Mucosa of gallbladder (tissue), 1 donor: ENCODE results near the gene SPRTN. TPM values are rescaled to one million over a fixed set of nuclear protein-coding genes. Genes with fewer than 3 reads are reported as not detected.

Experiments used
- DNase-seq: peaks from one replicate; pipeline ENCODE4 v3.0.0-alpha.2; 2020; ENCODE audit warnings: low spot score
- total RNA-seq: library from RNA; stranded (reverse); gene quantifications from one replicate; pipeline ENCODE4 v1.2.1, GENCODE V29; 2021
- donor health status: DM: no; HTN: no; CAD: no.

The SPRTN gene
- total RNA-seq, 1 donor from 2014 or later, result 10.6 TPM

GRCh38 chr1:231376875-231377549 is 38.9 kb downstream of the SPRTN start:
- DNase-seq, result no peak

- no peak for DNase-seq
These were observed 43.6 kb downstream of the SPRTN start for GRCh38 chr1:231381729-231382128.

- no peak for DNase-seq
These were observed 44.3 kb downstream of the SPRTN start for GRCh38 chr1:231382426-231382825.

GRCh38 chr1:231383159-231383860 is 45.2 kb downstream of the SPRTN start:
- no peak for DNase-seq

GRCh38 chr1:231384696-231385415 is 46.8 kb downstream of the SPRTN start:
- no peak for DNase-seq

- DNase-seq, result no peak
These were observed 47.3 kb downstream of the SPRTN start for GRCh38 chr1:231385416-231385748.

- DNase-seq, result no peak
These were observed 48.4 kb downstream of the SPRTN start for GRCh38 chr1:231386466-231386865.

- no peak for DNase-seq
These were observed 49.9 kb downstream of the SPRTN start for GRCh38 chr1:231387770-231388669.

GRCh38 chr1:231390071-231390470 is 52.0 kb downstream of the SPRTN start:
- no peak for DNase-seq

GRCh38 chr1:231392389-231393131 is 54.5 kb downstream of the SPRTN start:
- DNase-seq, result no peak

- DNase-seq, result no peak
These were observed 55.6 kb downstream of the SPRTN start for GRCh38 chr1:231393668-231394067.

- DNase-seq, result no peak
These were observed 57.2 kb downstream of the SPRTN start for GRCh38 chr1:231395076-231395997.

GRCh38 chr1:231395998-231396390 is 57.9 kb downstream of the SPRTN start:
- no peak for DNase-seq

GRCh38 chr1:231396643-231397042 is 58.5 kb downstream of the SPRTN start:
- no peak for DNase-seq

GRCh38 chr1:231397886-231398671 is 60.0 kb downstream of the SPRTN start:
- no peak for DNase-seq

GRCh38 chr1:231401478-231401877 is 63.4 kb downstream of the SPRTN start:
- DNase-seq, result no peak

GRCh38 chr1:231404318-231404717 is 66.2 kb downstream of the SPRTN start:
- DNase-seq, result no peak
